GM21447 (cell line): ENCODE data around the gene TCF23.
"Not testable (repeated sequence)": the region's sequence is repeated elsewhere in the genome, so short reads cannot be mapped to it uniquely, and the experiment has no call there.

ENCODE experiments used
- ATAC-seq: cut with Tn5 transposase; IDR thresholded peaks from one replicate; pipeline ENCODE4 v1.9.1; 2021; ENCODE audit not compliant: unreplicated experiment

TCF23 gene

DNA sequence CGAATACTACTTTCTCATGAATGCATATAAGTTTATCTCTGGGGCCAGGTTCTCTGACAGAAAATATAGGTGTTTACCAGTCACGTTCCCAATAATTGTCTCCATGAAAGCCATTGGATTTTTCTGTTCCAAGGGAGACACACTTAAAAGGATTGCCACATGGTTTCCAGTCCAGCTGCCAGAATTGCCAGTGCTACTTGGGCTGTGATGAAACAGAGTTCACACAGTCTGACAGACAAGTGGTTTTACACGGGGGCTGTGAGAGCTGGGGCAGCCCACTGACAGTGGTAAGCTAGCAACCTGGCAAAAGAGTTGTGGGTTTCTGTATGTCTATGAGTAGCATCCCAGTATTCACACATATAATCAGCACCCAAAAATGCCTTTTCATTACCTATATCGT is 35.3 kb downstream of the TCF23 start:
- ATAC-seq, result no peak

DNA sequence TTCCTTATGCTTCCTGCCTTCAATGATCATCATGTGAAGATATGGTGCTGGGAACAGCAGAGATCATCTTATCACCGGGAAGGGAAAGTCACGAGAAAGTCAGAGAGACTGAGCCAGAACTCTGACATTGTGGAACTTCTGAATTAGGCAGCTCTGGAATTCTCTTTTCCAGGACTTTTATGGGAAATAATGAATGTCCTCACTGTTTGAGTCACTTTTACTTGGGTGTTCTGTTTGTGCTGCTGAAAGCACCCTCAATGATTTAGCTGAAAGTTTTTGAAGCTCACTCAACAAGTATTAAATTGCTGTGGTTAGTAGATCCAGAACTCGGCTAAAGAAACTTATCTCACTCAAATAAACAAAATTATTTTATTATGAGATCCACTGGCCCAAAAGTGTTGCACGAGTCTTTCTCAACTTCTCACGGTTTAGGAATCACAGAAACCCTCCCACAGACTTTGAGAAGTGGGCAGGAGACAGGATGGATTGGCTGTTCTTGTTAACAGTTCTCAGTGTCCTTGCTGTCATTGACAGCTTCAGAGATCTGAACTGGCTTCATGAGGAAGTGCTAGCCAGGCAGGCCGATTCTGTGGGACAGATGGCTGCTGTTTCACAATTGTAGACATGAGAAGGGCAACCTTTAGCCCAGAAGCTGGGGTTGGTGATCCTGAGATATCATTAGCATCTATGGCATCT is 36.7 kb downstream of the TCF23 start:
- no peak for ATAC-seq

- no peak for ATAC-seq
Measured at GRCh38 chr2:27186613-27187345, 38.0 kb downstream of the TCF23 start.

GRCh38 chr2:27189989-27190388 is 41.2 kb downstream of the TCF23 start:
- no peak for ATAC-seq

GRCh38 chr2:27191070-27191829 is 42.4 kb downstream of the TCF23 start:
- ATAC-seq, result no peak

DNA sequence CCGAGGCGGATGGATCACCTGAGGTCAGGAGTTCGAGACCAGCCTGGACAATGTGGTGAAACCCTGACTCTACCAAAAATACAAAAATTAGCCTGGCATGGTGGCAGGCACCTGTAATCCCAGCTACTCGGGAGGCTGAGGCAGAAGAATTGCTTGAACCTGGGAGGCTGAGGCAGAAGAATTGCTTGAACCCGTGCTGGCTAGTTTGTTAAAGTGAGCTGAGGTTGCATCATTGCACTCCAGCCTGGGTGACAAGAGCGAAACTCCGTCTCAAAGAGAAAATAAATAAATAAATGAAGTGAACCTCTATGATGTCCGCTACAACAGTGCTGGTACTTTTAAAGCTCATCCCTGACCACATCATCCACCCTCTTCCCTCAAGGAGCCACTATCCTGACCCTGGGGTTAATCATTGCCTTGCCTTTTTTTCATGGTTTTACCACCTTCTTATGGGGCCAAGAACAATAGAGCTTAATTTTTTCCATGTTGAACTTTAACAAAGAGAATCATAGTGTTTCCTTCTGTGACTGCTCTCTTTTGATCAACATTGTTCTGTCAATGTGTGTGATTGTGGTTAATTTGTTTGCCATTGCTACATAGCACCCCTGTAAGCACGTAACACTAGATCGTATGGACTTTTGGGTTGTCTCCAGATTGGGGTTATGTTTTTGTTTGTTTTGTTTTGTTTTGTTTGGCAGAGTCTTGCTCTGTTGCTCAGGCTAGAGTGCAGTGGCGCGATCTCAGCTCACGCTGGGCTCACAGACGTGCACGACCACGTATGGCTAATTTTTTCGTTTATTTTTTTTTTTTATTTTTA is 45.9 kb downstream of the TCF23 start:
- no peak for ATAC-seq

DNA sequence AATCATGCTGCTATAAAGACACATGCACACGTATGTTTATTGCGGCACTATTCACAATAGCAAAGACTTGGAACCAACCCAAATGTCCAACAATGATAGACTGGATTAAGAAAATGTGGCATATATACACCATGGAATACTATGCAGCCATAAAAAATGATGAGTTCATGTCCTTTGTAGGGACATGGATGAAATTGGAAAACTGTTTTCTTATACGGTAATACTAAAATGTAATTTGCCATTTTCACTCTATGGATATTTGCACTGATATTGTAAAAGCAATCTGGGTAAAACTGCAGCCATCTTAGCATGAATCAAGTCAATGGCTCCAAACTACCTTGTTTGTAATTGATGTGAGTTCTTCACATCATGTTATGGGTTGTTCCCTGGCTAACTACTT is 47.0 kb downstream of the TCF23 start:
- ATAC-seq, result not testable (repeated sequence)

- ATAC-seq, result not testable (repeated sequence)
Measured at GRCh38 chr2:27198068-27198467, 49.3 kb downstream of the TCF23 start.

DNA sequence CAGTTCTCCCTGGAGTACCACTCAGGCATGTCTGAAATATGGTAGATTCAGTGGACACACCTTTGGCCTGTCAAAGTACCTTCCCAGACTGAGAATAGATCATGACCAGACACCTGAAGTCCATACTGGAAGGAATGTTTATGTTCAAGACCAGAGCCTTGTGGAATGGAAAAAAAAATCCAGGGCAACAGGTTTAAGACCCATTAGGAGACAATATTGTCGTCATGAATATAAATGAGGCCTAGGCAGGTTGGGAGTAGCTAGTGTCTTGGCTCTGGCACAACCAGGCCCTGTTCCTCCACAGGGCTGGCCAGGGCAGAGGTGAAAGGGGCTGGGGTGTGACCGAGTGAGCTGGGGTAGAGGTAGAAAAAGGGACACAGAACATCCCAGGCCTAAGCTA is 49.8 kb downstream of the TCF23 start:
- ATAC-seq, result no peak

DNA sequence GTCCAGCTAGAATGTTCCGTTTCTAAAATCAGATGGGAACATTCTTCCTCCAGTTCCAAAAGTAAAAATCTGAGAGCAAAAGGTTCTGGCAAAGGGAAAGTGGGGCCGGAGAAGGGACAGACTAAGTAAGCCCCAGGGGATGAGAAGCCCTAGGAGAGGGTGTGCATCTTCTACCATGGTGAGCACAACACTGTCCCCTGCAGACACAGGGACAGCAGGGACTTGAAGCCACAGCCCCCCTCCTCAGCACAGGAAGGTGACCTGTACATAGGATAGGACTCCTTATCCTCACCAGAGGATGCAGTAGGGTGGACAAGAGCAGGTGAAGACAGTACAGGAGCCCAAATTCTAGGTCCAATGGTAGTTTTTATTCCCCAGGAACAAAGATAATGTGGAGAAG is 50.4 kb downstream of the TCF23 start:
- no peak for ATAC-seq

GRCh38 chr2:27201675-27202074 is 52.9 kb downstream of the TCF23 start:
- no peak for ATAC-seq

DNA sequence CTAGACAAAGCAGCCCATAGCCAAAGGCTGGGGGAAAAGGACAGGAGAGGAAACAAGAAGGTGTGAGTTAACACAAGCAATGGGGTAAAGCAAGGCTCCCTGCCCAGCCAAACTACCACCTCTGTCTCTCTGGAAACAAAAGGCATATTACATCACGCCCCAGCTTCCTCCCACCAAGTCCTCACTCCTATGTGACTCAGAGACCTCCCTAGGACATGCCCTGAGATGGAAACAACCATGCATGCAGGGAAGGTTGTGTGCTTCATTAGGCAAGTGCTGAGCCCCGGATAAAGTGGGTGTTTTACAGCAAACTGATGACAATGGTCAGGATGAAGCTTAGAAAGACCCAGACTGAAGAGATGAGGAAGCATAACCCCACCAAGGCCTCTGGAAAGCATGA is 54.0 kb downstream of the TCF23 start:
- no peak for ATAC-seq

DNA sequence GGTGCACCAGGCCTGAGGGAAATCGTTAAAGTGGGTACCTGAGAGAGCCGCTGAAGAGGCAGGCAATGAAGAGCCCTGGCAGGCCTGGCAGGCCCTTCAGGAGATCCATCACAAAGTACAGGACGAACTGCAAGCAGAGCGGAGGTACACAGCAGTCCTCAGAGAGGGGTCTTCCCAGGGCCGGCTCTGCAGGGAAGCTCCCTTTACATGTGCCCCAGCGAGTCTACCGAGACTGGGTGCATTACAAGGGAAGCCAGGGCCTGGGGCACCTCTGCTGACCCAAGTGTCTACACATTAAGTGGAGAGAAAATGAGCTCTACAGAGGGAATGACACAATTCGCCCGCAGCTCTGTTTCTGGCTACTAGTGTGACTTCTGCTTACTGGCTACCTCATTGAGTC is 54.9 kb downstream of the TCF23 start:
- no peak for ATAC-seq

GRCh38 chr2:27204566-27204965 is 55.8 kb downstream of the TCF23 start:
- ATAC-seq, result no peak

- no peak for ATAC-seq
Measured at GRCh38 chr2:27205206-27205605, 56.4 kb downstream of the TCF23 start.

DNA sequence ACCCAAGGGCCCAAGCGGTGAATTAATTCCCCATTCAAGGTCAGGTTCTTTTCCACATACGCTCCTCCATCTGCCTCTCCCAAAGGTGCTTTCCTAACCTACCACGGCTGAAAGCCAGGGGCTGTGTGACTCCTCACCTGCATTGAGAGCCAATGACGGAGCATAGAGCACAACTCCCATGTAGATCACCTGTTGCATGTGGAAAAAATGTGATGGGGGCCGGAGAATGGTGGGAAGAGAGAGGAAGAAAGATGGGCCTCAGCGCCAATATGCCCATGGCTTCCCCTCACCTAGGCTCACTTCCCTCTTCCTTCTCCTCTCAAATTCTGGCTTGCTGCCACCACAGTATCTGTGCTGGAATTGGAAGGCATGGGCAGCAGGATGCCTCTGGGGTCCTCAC is 57.5 kb downstream of the TCF23 start:
- ATAC-seq, result no peak
